IMR-90 (cell line): ENCODE results near the gene POLG2. TPM values are rescaled to one million over a fixed set of nuclear protein-coding genes. Genes with fewer than 3 reads are reported as not detected.

Experiments
- ATAC-seq: fragments of 200-7000 bp; cut with Tn5 transposase; 2 replicates; pipeline ENCODE4 v1.9.1; 2020; ENCODE audit warnings: low read depth, mild to moderate bottlenecking, moderate library complexity
- BruUV-seq: library from RNA; stranded (reverse); fragments of 400-500 nt; replicated peaks from 2 replicates; lab custom pipeline; 2021; lab: Mats Ljungman, UMichigan
- CTCF ChIA-PET: fragments of 300-600 bp; formaldehyde crosslinking; extraction: SDS; loops from one replicate; lab custom pipeline; 2021; ENCODE audit warnings: antibody characterized with exemption; lab: Yijun Ruan, JAX
- POLR2A ChIA-PET: fragments of 300-600 bp; sonication (Branson Sonifier 250); formaldehyde crosslinking; loops from one replicate; lab custom pipeline; 2022; ENCODE audit warnings: antibody characterized with exemption; ENCODE audit not compliant: unreplicated experiment; lab: Charles Lee
- DNase-seq: peaks from one replicate; pipeline ENCODE4 v3.0.0; 2013
- H2AFZ ChIP-seq: replicated peaks from 2 replicates; pipeline ENCODE3; 2013; ENCODE audit warnings: low read length, mild to moderate bottlenecking; ENCODE audit not compliant: poor library complexity
- H2AK5ac ChIP-seq: 2 replicates; pipeline ENCODE4 v1.6.1; 2013; ENCODE audit warnings: low read depth, low read length, inconsistent platforms
- H2AK9ac ChIP-seq: replicated peaks from 2 replicates; pipeline ENCODE3; 2013; ENCODE audit warnings: mild to moderate bottlenecking, low read depth, low read length, moderate library complexity; ENCODE audit not compliant: poor library complexity
- H2BK120ac ChIP-seq: 2 replicates; pipeline ENCODE4 v1.6.1; 2013; ENCODE audit warnings: low read depth, low read length, inconsistent platforms
- H2BK15ac ChIP-seq: 3 replicates; pipeline ENCODE4 v1.6.1; 2013; ENCODE audit warnings: low read depth, low read length, inconsistent platforms
- H2BK20ac ChIP-seq: 2 replicates; pipeline ENCODE4 v1.6.1; 2013; ENCODE audit warnings: low read depth, mild to moderate bottlenecking, inconsistent platforms, low read length, moderate library complexity
- H2BK5ac ChIP-seq: 2 replicates; pipeline ENCODE4 v1.6.1; 2013; ENCODE audit warnings: mild to moderate bottlenecking, low read depth, low read length, inconsistent platforms; ENCODE audit not compliant: poor library complexity, severe bottlenecking
- H3K14ac ChIP-seq: replicated peaks from 2 replicates; pipeline ENCODE4 v1.6.1; 2013; ENCODE audit warnings: low read depth, low read length, inconsistent platforms
- H3K18ac ChIP-seq: 2 replicates; pipeline ENCODE4 v1.6.1; 2013; ENCODE audit warnings: low read depth, low read length, control low read depth
- H3K23ac ChIP-seq: 2 replicates; pipeline ENCODE4 v1.6.1; 2013; ENCODE audit warnings: low read depth, low read length, inconsistent platforms
- H3K27ac ChIP-seq: 2 replicates; pipeline ENCODE4 v1.5.1; 2013; ENCODE audit warnings: mild to moderate bottlenecking, control low read depth, low read length; ENCODE audit not compliant: insufficient read depth
- H3K27me3 ChIP-seq: 2 replicates; pipeline ENCODE4 v1.6.1; 2013; ENCODE audit warnings: low read length; ENCODE audit not compliant: control insufficient read depth, insufficient read depth
- H3K36me3 ChIP-seq: 2 replicates; pipeline ENCODE4 v1.6.1; 2013; ENCODE audit warnings: low read length, mixed read lengths; ENCODE audit not compliant: control insufficient read depth, insufficient read depth
- H3K4ac ChIP-seq: 2 replicates; pipeline ENCODE4 v1.6.1; 2013; ENCODE audit warnings: low read depth, low read length, inconsistent platforms
- H3K4me1 ChIP-seq: 2 replicates; pipeline ENCODE4 v1.6.1; 2013; ENCODE audit warnings: low read length, mixed read lengths; ENCODE audit not compliant: control insufficient read depth, insufficient read depth
- H3K4me2 ChIP-seq: 2 replicates; pipeline ENCODE4 v1.6.1; 2013; ENCODE audit warnings: low read depth, mild to moderate bottlenecking, control low read depth, low read length, moderate library complexity
- H3K4me3 ChIP-seq: 2 replicates; pipeline ENCODE4 v1.5.1; 2013; ENCODE audit warnings: low read depth, mild to moderate bottlenecking, control low read depth, low read length, moderate library complexity; ENCODE audit not compliant: insufficient read depth
- H3K56ac ChIP-seq: 2 replicates; pipeline ENCODE4 v1.6.1; 2013; ENCODE audit warnings: low read length, inconsistent platforms; ENCODE audit not compliant: insufficient read depth; ENCODE audit errors: extremely low read depth
- H3K79me1 ChIP-seq, 2 experiments: 2 replicates each; pipeline ENCODE4 v1.6.1; 2013; ENCODE audit warnings: low read length in 2 of 2, inconsistent platforms in 1 of 2, low read depth in 1 of 2
- H3K9ac ChIP-seq: 2 replicates; pipeline ENCODE4 v1.6.1; 2013; ENCODE audit warnings: low read depth, low read length, control low read depth
- H3K9me1 ChIP-seq: 2 replicates; pipeline ENCODE4 v1.6.1; 2013; ENCODE audit warnings: low read length, inconsistent platforms; ENCODE audit not compliant: insufficient read depth
- H3K9me3 ChIP-seq: 2 replicates; pipeline ENCODE4 v1.6.1; 2013; ENCODE audit warnings: low read length; ENCODE audit not compliant: control insufficient read depth, insufficient read depth
- H4K20me1 ChIP-seq: 2 replicates; pipeline ENCODE4 v1.6.1; 2013; ENCODE audit warnings: low read length, inconsistent platforms; ENCODE audit not compliant: insufficient read depth
- H4K5ac ChIP-seq: 2 replicates; pipeline ENCODE4 v1.6.1; 2013; ENCODE audit warnings: mild to moderate bottlenecking, low read depth, low read length, control low read depth
- H4K8ac ChIP-seq, 2 experiments: 2 replicates each; pipeline ENCODE4 v1.6.1; 2013; ENCODE audit warnings: low read depth in 2 of 2, low read length in 2 of 2, control low read depth in 1 of 2, inconsistent platforms in 1 of 2
- H4K91ac ChIP-seq: 2 replicates; pipeline ENCODE4 v1.6.1; 2013; ENCODE audit warnings: low read depth, low read length, inconsistent platforms; ENCODE audit not compliant: insufficient read depth
- CEBPB ChIP-seq: IDR thresholded peaks from 2 replicates; pipeline ENCODE4 v1.6.1; 2012; ENCODE audit warnings: low read depth, low read length, improper control_type of control experiment
- CHD1 ChIP-seq: IDR thresholded peaks from 2 replicates; pipeline ENCODE4 v1.6.1; 2012; ENCODE audit warnings: low read depth, low read length, improper control_type of control experiment
- FOS ChIP-seq: fragments of 150-350 bp; IDR thresholded peaks from 2 replicates; pipeline ENCODE4 v1.6.1; 2016; ENCODE audit warnings: low read depth, low read length
- MAFK ChIP-seq: IDR thresholded peaks from 2 replicates; pipeline ENCODE4 v1.6.1; 2012; ENCODE audit warnings: low read depth, low read length, improper control_type of control experiment
- MXI1 ChIP-seq: IDR thresholded peaks from 2 replicates; pipeline ENCODE4 v1.6.1; 2012; ENCODE audit warnings: low read depth, mild to moderate bottlenecking, low read length, moderate library complexity, borderline replicate concordance
- NFE2L2 ChIP-seq: fragments of 150-350 bp; IDR thresholded peaks from 2 replicates; pipeline ENCODE4 v1.6.1; 2016; ENCODE audit warnings: low read depth, mild to moderate bottlenecking, low read length
- RCOR1 ChIP-seq: IDR thresholded peaks from 2 replicates; pipeline ENCODE4 v1.6.1; 2012; ENCODE audit warnings: mild to moderate bottlenecking, low read length, improper control_type of control experiment; ENCODE audit not compliant: insufficient replicate concordance
- RFX5 ChIP-seq: IDR thresholded peaks from 2 replicates; pipeline ENCODE4 v1.8.0; 2012; ENCODE audit warnings: low read depth, mild to moderate bottlenecking, low read length, moderate library complexity
- SMC3 ChIP-seq: fragments of 150-350 bp; IDR thresholded peaks from 2 replicates; pipeline ENCODE4 v1.6.1; 2016; ENCODE audit warnings: low read depth, mild to moderate bottlenecking, antibody characterized with exemption, low read length, moderate library complexity
- WGBS, 2 experiments: methylation state at CpG; one replicate each; pipeline versions ENCODE4 v1.1.5 to v1.1.7; 2013; ENCODE audit warnings: missing lambda C conversion rate in 2 of 2; ENCODE audit not compliant: insufficient read length in 1 of 2; ENCODE audit errors: extremely low coverage in 2 of 2; 5-methylcytosine and 5-hydroxymethylcytosine counted together
- dilution Hi-C: fragments of 300-500 bp; cut with HindIII; formaldehyde crosslinking; loops from one replicate; pipeline ENCODE4 v1.14.3; 2018; ENCODE audit warnings: low sequenced_read_pairs; ENCODE audit not compliant: unreplicated experiment
- in situ Hi-C: fragments of 300-500 bp; cut with MboI; formaldehyde crosslinking; loops from 3 replicates; pipeline ENCODE4 v1.14.3; 2019; ENCODE audit warnings: low sequenced_read_pairs, inconsistent platforms, mixed read lengths
- intact Hi-C: fragments of 100-400 bp; cut with micrococcal nuclease; formaldehyde crosslinking; loops from 2 replicates; pipeline ENCODE4 v1.10.0; 2022
- polyA plus RNA-seq, 3 experiments: library from polyadenylated mRNA; depleted of rRNA; stranded (reverse); fragments of >200 nt; gene quantifications; 2 replicates each; pipeline ENCODE4 v1.2.3, GENCODE V29; 2012; ENCODE audit warnings: low replicate concordance in 1 of 3
- total RNA-seq: library from RNA; depleted of rRNA; stranded (reverse); fragments of >200 nt; gene quantifications from 2 replicates; pipeline ENCODE4 v1.2.3, GENCODE V29; 2012
- TF ChIP-seq, protein P1 (sequence below): fragments of 150-350 bp; IDR thresholded peaks from 2 replicates; pipeline ENCODE4 v1.6.1; 2017; ENCODE audit warnings: mild to moderate bottlenecking, antibody characterized with exemption, low read length, low read depth
- TF ChIP-seq, protein P2 (sequence below): conservative IDR thresholded peaks from 2 replicates; pipeline ENCODE4 v1.5.1; 2012; ENCODE audit warnings: mild to moderate bottlenecking, low read depth, low read length, improper control_type of control experiment
- TF ChIP-seq, protein P3 (sequence below): fragments of 150-350 bp; IDR thresholded peaks from 2 replicates; pipeline ENCODE4 v1.6.1; 2016; ENCODE audit warnings: low read depth, mild to moderate bottlenecking, low read length, moderate library complexity, borderline replicate concordance

The POLG2 gene
- total and polyA plus RNA-seq, 2 of the 4 experiments (the other 2 are of a cell fraction), result 7.0 to 7.7 TPM

DNA sequence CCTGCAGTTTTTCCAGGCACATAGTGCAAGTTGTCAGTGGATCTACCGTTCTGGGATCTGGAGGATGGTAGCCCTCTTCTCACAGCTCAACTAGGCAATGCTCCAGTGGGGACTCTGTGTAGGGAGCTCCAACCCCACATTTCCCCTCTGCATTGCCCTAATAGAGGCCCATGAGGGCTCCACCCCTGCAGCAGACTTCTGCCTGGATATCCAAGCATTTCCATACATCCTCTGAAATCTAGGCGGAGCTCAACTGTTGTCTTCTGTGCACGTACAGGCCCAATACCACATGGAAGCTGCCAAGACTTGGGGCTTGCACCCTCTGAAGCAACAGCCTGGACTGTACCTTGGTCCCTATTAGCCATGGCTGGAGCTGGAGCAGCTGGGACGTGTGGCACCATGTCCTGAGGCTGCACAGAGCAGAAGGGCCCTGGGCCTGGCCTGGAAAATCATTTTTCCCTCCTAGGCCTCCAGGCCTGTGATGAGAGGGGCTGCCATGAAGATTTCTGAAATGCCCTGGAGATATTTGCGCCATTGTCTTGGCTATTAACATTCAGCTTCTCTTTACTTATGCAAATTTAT is 58.8 kb downstream of the POLG2 start:
- Histone ChIP-seq H3K79me1 (no peaks in the 10 kb centered on the region), H2BK20ac (no peak overlapping the region), H3K4me2 (no peak overlapping the region), H2BK120ac (no peak overlapping the region), H3K36me3 (no peaks in the 10 kb centered on the region), H2AFZ (no peak overlapping the region), H3K4me1 (no peaks in the 10 kb centered on the region), H4K20me1 (no peaks in the 10 kb centered on the region), H3K4me3 (no peak overlapping the region), H3K14ac (no peak overlapping the region), H3K56ac (no peak overlapping the region), H4K5ac (no peak overlapping the region), H2AK5ac (no peak overlapping the region), H4K8ac (no peak overlapping the region), H3K27me3 (peaks cover 2% of the 10 kb centered on the region; the same call in 1 of the 2 replicates), H4K91ac (no peak overlapping the region), H2BK15ac (no peak overlapping the region), H3K18ac (no peak overlapping the region), H3K9me1 (no peaks in the 10 kb centered on the region), H3K9ac (no peak overlapping the region), H3K23ac (no peak overlapping the region), H3K9me3 (peaks cover 17% of the 10 kb centered on the region), H2AK9ac (no peak overlapping the region), H2BK5ac (no peak overlapping the region), H3K27ac (no peak overlapping the region), H3K4ac (no peak overlapping the region)
- ATAC-seq (no peak), DNase-seq (no peak)
- ChIA-PET POLR2A (no interaction called here), CTCF (no interaction called here)
- in situ Hi-C loops (no loop called here), intact Hi-C loops (no loop called here), dilution Hi-C loops (no loop called here)
- TF ChIP-seq RCOR1, result no peak
- no peak for TF ChIP-seq SMC3
- TF ChIP-seq RFX5, result no peak
- TF ChIP-seq, protein P1, sequence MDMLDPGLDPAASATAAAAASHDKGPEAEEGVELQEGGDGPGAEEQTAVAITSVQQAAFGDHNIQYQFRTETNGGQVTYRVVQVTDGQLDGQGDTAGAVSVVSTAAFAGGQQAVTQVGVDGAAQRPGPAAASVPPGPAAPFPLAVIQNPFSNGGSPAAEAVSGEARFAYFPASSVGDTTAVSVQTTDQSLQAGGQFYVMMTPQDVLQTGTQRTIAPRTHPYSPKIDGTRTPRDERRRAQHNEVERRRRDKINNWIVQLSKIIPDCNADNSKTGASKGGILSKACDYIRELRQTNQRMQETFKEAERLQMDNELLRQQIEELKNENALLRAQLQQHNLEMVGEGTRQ, result no peak
- no peak for TF ChIP-seq MXI1
- TF ChIP-seq MAFK, result no peak
- TF ChIP-seq, protein P2, sequence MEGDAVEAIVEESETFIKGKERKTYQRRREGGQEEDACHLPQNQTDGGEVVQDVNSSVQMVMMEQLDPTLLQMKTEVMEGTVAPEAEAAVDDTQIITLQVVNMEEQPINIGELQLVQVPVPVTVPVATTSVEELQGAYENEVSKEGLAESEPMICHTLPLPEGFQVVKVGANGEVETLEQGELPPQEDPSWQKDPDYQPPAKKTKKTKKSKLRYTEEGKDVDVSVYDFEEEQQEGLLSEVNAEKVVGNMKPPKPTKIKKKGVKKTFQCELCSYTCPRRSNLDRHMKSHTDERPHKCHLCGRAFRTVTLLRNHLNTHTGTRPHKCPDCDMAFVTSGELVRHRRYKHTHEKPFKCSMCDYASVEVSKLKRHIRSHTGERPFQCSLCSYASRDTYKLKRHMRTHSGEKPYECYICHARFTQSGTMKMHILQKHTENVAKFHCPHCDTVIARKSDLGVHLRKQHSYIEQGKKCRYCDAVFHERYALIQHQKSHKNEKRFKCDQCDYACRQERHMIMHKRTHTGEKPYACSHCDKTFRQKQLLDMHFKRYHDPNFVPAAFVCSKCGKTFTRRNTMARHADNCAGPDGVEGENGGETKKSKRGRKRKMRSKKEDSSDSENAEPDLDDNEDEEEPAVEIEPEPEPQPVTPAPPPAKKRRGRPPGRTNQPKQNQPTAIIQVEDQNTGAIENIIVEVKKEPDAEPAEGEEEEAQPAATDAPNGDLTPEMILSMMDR, result no peak
- TF ChIP-seq, protein P3, sequence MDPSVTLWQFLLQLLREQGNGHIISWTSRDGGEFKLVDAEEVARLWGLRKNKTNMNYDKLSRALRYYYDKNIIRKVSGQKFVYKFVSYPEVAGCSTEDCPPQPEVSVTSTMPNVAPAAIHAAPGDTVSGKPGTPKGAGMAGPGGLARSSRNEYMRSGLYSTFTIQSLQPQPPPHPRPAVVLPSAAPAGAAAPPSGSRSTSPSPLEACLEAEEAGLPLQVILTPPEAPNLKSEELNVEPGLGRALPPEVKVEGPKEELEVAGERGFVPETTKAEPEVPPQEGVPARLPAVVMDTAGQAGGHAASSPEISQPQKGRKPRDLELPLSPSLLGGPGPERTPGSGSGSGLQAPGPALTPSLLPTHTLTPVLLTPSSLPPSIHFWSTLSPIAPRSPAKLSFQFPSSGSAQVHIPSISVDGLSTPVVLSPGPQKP, result no peak
- TF ChIP-seq CEBPB, result no peak
- TF ChIP-seq NFE2L2, result no peak
- no peak for TF ChIP-seq FOS
- TF ChIP-seq CHD1, result no peak
- WGBS, 2 experiments, result 63% methylated on average over 2 of the region's 5 CpGs; no CpG with 5 or more reads in 1 of the 2 experiments
- BruUV-seq, result no TSS peak
